GM12874 (cell line): ENCODE measurements around the gene SLC7A5.

Experiments
- CTCF ChIP-seq: IDR thresholded peaks from 2 replicates; pipeline ENCODE4 v1.5.1; 2011; ENCODE audit warnings: low read depth, mild to moderate bottlenecking, control low read depth, low read length, moderate library complexity; ENCODE audit not compliant: insufficient read depth

The SLC7A5 gene

DNA sequence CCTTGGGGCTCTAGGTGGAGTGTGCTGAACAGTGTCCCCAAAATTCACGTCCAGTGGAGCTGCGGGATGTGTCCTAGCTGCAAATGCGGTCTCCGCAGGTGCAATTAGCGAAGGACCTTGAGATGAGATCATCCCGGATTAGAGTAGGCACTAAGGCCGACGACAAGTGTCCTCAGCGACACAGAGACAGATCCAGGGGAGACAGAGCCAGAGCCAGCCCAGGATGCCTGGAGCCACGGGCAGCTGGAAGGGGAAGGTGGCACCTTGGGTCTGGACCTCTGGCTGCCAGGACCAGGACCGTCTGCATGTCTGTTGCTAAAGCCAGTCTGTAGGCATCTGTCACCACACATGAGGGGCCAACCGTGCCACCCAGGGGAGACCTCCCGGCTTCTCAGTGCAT is 24.5 kb downstream of the SLC7A5 start:
- no peak for TF ChIP-seq CTCF

GRCh38 chr16:87844120-87844733 is 25.1 kb downstream of the SLC7A5 start:
- TF ChIP-seq CTCF, result no peak

GRCh38 chr16:87843678-87844105 is 25.6 kb downstream of the SLC7A5 start:
- TF ChIP-seq CTCF, result no peak

- no peak for TF ChIP-seq CTCF
These were observed 27.0 kb downstream of the SLC7A5 start for GRCh38 chr16:87842209-87842869.

DNA sequence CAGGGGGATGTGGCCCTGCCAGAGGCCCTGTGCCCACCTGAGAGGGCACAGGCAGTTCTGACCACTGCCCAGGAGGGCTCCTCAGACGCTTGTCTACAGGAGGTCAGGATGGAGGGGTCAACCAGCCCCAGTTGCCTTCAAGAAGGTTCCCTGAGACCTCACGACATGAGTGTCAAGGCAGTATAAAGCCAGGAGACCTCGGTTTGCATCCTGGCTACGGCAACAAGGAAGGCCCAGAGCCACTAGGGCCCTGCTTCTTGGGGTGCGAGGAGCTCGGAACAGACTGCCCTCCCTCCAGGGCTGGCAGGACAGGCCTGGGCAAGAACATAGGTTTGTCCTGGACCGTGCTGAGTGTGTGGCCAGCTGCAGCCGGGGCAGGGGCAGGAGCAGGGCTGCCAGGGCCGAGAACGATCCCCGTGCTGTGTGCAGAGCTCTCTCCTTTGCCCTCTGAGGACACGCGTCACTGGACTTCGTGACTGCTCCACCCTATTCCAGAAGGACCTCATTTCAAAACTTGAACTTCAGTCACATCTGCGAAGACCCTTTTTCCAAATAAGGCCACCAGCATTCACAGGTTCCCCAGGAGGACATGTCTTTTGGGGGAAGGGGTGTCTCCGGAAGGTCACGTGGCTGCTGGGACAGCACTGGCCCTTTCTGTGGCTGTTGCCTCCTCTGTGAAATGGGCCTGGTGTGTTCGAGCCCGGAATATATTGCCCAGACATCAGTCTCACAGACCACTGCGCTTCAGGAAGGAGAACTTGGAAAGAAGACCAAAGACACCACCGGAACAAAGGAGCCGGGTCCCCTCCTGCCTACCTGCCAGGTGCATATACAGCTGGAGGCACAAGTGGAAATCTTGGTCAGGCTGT is 27.7 kb downstream of the SLC7A5 start:
- no peak for TF ChIP-seq CTCF

GRCh38 chr16:87840271-87840978 is 28.9 kb downstream of the SLC7A5 start:
- no peak for TF ChIP-seq CTCF
